Measurements from ENCODE around the gene STXBP1.

The STXBP1 gene

DNA sequence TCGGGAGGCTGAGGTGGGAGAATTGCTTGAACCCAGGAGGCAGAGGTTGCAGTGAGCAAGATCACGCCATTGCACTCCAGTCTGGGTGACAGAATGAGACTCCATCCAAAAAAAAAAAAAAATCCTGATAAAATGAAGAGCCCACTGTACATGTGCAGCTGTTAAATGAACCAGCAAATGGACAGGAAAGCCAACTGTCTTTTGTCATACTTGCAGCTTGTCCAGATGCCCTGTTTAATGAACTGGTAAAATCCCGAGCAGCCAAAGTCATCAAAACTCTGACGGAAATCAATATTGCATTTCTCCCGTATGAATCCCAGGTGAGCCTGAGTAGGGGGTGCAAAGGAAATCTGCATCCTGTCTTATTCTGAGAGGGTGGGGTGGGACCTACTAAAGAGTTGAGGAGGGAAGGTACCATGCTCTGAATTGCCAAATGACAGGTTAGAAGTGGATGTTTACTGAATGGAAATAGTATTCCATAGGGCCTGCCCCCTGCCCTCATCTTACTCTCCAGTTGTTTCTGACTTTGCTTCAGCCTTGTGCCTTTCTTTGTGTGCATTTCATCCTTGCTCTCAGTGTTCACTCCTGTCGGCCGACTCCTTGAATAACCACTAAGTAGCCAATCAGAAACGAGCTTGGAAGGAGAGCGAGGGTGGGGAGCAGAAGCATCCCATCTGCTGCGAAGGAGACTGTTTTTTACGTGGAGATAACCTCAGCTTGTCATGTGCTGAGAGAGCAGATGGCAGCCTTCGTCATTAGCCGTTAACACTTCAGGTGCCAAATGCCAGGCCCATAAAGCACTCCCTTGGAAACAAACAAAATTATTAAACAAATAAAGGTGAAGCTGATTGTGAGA, 49.0 kb downstream of the STXBP1 start:
- no peak for DNase-seq

DNA sequence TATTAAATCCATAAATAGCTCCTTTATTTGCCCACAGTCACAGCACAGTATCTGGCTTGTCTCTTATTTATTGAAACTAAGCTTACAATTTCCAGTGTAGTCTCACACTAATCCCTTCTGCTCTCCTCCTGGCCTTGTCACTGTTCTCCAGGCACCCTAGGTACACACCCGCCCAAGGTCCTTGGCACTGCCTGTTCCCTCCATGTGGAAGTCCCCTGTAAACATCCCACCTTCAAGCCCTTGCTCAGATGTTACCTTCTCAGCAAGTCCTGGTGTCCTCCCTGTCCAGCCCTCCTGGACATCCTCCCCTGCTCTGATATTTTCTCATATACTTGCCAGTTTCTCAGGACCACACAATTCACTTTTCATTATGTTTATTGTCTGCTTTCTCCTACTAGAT, 50.5 kb downstream of the STXBP1 start:
- no peak for DNase-seq

DNA sequence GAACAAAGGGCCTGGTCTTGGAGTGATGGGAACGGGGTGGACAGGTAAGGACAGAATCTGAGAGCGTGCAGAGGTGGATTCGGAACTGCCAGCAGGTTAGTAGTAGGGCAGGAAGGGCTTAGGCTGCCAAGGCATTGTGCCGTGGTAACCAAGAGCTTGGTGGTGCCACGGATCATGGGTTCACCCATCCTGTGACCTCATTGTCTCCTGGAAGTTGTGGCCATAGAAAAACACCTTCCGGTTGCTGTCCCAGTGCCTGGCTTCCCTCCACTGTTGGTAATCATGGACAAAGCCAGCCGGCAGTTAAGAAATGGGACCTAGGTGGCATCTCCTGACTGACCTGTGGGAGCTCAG, 52.2 kb downstream of the STXBP1 start:
- no peak for DNase-seq

DNA sequence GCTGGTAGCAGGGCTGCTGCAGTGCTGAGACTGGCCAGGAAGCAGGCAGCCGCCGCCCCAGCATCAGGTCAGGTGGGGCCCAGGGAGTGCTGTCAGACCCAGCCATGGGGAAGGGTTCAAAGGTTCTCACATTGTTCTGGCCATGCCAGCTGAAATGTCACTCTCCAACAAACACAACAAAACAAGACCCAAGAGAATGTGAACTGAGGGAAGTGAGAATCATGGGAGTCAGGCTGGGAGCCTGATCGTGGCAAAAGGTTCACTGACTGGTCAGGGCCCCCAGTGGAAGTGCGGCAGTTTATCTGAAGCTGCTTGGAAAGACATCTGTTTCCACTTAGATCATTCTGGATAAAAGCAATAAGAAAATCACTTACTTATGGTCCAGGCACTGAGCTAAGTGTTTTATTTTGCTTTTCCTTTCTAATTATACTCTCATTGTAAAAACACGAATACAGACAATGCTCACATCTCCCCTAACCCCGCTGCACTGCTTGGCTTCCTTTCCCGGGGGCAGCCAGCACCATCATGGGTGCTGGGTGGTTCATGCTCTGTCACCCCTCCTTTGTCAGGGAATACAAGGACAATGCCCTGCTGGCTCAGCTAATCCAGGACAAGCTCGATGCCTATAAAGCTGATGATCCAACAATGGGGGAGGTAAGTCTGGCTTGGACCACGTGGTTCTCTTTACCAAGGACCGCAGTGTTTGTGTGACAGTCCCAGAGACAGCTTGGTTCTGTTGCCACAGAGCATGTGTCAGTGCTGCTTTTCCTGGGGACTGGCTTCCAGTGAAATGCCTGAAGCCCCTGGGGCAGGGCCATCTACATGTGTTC, 52.8 kb downstream of the STXBP1 start:
- DNase-seq, result no peak

DNA sequence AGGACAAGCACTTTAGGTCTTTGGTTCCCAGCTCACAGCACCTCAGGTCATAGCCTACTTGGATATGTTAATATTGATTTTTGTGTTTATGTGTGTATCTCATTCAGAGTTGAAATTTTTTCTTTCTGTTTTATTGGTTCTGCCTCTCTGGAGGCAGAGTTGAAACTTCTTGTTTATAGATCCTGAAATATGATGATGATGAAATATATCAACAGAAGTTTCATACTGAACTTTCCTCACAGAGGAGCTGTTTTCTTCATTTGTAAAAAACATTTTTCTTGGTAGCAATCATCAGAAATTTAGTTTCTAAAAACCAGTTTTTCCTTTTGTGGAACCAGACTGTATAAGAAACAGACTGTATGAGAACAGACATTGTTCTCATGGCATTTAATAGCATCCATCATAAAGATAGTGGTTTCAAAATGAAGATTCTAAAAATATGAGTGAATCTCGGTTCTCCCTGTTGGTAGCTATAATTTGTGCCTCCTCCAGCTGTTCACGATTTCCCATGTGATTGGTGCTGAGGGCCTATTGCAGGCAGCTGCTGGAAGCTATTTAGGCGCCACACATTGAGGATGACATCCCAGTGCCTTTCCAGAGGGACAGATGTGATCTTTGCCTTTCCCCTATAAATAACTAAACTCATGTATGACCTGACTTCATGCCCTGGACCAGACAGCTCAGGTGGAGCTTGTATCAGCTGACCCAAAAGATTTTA, 55.2 kb downstream of the STXBP1 start:
- DNase-seq, result no peak

DNA sequence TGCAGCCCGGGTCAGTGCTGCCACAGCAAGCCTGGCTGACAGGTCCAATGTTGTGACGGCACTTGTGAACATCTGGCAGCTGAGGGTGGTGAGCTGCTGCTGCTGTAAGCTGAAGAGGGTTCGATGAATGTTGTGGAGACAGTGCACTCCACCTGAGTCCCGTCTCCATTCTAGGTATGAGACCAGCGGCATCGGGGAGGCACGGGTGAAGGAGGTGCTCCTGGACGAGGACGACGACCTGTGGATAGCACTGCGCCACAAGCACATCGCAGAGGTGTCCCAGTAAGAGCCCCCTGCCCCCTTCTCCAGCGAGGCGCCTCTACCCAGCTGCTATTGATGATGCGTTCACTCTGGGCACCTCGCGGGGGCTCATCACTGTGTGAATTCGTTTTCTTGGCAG, 55.8 kb downstream of the STXBP1 start:
- DNase-seq, result no peak

DNA sequence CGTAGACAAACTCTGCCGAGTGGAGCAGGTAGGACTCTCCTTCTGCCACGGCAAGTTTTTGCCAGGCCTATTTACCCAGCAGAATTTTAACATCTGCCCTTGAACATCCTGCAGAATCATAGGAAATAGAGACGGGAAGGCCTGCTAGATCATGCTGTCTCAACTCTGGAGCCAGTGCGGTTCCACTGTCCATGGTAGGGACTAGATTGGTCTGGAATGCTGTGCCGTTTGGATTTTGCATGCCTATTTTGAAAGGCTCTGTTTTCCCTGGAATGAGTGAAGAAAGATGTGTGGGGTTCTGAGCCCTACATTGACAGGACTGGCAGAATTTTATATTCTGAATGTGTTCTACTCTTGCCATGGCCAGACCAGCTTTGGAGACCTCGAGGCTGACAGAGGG, 61.2 kb downstream of the STXBP1 start:
- no peak for DNase-seq

DNA sequence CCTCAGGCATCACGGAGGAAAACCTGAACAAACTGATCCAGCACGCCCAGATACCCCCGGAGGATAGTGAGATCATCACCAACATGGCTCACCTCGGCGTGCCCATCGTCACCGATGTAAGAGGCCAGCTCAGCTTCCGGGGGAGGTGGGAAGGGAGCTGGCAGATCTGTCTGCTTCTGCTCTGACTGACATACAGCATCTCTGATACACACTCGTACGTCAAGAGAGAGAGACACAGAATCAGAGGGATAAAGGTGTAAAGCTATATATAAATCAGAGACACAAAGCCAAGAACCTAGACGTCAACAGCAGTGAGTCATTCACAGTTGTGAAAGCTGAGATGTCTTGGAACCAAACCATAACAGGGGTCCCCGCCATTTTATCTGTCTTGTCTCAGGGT, 64.6 kb downstream of the STXBP1 start:
- no peak for DNase-seq

DNA sequence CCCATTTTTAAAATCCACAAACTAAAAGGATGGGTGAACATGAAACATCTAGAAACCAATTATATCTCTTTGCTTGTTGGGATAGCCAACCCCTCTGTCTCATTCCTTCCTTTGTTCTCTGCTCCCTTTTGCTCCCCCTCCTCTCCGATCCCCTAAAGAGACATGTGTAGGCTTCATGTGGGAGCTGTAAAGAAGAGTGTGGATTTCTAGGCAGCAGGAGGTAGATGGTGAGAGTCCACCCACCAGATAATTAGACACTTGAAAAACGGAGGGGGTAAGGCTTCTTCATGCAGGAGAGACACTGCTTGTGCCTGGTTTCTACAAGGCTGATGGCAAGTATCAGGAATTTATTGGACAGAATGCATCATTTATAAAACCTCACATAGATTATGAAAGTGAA, 67.4 kb downstream of the STXBP1 start:
- DNase-seq, result no peak

DNA sequence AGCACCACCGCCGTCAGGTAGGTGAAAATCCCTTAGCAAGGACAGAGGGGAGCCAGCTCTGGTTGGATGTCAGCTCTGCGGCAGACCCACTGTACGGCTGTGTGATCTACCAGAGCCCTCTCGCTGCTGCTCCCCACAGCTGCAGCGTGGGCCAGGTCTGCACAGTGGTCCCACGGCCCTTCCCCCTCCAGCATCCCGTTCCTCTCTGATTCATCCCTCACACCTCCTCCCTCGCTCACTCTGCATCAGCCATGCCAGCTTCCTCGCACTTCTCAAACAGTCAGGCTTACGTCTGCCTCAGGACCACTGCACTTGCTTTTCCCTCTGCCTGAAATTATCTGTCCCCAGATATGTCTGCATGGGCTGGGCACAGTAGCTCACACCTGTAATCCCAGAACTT, 68.1 kb downstream of the STXBP1 start:
- DNase-seq, result no peak

DNA sequence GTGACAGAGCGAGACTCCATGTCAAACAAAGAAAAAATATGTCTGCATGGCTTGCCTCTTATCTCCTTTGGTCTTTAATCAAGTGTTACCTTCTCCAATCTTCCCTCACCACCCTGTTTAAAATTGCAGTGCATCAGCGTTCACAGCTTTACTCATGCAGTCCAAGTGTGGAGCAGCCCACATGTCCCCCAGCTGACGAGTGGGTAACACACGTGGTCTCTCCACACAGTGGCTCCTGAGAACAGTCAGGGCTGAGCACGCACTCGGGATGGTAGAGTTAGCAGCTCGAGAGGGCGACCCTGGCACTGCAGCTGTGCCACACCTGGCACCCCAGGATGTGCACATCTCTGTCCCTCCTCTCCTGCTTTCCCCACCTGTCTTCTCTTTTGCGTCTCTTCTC, 68.8 kb downstream of the STXBP1 start:
- no peak for DNase-seq

DNA sequence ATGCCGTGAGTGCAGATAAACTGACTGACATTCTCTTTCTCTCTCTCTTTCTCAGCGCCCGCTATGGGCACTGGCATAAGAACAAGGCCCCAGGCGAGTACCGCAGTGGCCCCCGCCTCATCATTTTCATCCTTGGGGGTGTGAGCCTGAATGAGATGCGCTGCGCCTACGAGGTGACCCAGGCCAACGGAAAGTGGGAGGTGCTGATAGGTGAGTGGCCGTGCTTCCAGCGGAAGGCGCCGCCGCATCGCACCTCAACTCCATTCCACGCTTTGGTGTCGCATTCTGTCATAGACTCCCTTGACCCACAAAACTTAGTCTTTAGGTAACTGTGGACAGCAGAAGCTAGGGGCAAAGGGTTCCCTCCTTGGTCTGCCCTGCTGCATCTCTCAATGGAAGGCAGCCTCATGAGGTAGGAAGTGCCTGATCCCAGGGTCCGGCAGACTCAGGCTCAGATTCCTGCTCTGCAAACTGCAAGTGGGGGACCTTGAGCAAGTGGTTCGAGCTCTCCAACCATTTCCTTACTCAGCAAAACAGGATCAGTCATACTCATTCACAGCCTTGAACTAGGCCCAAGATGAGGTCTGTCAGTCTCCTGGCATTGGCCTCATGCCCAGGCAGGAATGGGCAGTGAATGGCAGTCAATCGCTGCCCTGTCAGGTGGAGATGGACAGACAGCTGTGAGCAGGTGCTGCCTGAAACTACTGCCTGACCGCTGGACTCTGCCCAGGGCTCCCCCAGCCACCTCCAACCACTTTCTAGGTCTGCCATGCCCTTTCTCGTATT, 70.5 kb downstream of the STXBP1 start:
- no peak for DNase-seq

DNA sequence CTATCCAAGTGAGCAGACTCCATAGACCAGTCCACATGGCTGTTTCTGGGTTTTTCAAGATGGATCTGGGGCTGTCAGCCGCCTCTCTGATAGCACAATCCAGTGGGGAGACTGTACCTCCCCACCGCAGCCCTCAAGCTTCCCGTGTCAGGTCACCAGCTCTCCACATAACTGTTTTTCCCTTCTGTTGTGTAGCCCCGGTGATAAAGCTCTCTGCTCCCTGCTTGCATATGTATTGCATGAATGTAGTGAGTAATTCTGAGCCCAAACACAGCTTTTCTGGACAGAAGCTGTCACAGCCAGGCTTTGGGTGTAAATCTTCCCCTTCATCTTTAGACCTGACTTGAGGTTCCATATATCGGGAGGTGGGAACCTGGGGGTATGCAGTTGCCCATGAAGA, 71.6 kb downstream of the STXBP1 start:
- no peak for DNase-seq

DNA sequence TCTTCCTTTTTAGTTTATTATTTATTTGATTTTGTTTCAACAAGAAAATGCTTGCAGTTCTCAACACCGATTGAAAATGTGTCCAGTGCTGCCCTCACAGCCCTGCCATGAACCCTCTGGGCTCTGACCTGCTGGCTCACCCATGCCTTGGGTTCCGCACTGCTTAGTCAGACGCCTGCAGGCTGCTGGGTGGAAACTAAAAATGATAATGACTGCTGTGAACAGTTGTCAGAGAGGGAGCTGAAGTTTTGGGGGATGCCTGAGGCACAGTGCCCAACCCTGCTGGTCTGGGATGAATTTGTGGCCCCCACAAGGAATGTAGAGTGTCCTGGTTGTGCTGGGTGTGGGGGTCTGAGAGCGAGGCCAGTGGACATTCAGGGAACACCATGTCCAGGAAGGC, 72.5 kb downstream of the STXBP1 start:
- DNase-seq, result no peak

DNA sequence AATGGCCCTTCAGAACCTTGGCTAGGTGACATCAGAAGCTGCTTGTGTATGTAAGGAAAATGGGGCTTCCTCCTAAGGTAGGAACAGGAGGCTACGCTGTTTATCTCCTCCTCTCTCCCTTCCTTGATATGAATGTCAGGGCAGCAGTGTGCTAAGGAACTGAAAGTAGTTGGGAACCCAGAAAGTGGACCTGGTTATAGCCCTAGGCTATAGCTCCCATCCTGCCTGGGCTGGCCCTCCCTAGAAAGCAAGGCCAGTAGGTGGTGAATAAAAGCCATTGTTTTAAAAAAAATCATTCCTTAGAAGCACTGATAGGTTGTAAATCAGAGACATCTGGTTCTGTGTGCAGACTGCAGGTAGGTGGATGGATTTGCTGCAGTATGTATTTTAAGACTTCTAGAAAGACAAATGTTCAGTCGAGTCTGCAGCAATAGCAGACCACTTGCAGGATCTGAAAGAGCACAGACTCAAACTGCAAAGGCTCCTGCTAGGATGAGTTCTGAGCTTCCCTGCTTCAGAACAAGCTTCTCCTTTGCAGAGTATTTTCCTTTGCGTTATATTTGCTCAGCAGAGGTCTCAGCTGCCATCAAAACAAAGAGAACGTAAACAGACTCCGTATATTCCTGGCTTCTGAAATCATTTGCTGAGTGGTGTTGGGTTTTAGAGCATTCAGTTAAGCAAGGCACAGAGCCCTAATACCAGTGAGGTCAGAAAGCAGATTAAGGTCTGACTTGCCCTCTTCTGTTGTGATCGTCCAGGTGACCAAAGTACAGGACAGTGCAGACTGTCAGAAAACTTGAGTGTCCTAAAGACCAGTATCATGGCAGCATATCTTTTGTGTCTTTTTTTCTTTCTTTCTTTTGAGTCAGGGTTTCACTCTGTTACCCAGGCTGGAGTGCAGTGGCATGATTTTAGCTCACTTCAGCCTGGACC, 74.7 kb downstream of the STXBP1 start:
- DNase-seq, result no peak

DNA sequence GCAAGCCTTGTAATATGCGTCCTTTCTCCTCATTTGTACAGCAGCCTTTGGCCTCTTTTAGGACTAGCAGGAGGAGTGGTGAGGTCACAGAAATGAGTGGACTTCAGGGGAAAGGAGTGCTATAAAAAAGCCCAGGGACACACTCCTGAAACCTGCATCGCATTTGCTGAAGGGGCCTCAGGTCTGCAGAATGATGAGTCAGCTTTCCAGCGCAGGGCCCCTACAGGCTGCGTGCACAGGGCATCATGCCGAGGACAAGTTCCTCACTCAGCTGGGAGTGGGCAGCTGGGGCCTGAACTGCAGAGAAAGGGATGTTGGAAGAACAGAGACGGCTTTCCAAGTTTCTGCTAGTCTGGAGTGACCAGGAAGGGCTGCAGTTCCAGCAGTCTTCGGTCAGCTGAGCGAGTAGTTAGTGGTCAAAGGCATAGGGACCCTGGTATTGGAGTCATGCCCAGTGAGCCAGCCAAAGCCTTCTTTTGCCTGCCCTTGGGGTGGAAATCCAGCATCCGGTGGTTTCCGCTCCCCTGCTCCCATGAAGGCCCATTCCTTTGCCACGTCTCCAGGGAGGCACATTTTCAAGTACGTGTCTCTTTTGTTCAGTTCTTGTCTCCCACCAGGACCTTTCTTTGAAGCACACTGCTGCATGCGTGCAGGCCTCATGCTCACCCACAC, 77.4 kb downstream of the STXBP1 start:
- DNase-seq, result no peak

DNA sequence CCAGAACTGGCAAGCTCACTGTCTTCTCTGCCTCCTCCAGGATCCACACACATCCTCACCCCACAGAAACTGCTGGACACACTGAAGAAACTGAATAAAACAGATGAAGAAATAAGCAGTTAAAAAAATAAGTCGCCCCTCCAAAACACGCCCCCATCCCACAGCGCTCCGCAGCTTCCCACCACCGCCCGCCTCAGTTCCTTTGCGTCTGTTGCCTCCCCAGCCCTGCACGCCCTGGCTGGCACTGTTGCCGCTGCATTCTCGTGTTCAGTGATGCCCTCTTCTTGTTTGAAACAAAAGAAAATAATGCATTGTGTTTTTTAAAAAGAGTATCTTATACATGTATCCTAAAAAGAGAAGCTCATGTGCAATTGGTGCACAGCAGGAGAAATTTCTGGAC, 78.7 kb downstream of the STXBP1 start:
- no peak for DNase-seq

DNA sequence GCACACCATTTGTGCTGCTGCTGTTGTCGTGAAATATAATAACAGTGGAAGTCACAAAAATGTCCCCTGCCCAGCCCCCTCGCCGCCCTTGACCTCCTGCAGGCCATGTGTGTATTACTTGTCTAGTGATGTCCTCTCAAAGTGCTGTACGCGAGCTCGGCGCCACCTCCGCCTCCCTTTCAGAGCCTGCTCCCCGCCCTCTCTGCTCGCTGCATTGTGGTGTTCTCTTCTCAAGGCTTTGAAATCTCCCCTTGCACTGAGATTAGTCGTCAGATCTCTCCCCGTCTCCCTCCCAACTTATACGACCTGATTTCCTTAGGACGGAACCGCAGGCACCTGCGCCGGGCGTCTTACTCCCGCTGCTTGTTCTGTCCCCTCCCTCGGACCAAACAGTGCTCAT, 80.0 kb downstream of the STXBP1 start:
- DNase-seq, result no peak

DNA sequence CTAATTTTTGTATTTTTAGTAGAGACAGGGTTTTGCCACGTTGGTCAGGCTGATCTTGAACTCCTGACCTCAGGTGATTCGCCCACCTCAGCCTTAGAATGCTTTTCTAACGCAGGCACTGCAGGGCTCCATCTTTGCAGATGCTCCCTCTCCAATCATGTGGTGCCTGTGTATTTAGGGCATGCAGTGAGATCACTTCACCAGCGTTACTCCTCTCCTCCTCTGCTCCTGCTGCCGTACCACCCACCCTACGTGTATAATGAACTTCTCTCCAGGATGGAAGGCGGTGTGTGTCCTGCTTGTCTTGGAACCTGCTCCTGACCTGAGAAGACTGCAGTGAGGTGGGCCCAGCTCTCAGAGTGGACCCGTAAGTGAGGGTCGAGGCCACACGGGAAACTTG, 81.1 kb downstream of the STXBP1 start:
- no peak for DNase-seq

DNA sequence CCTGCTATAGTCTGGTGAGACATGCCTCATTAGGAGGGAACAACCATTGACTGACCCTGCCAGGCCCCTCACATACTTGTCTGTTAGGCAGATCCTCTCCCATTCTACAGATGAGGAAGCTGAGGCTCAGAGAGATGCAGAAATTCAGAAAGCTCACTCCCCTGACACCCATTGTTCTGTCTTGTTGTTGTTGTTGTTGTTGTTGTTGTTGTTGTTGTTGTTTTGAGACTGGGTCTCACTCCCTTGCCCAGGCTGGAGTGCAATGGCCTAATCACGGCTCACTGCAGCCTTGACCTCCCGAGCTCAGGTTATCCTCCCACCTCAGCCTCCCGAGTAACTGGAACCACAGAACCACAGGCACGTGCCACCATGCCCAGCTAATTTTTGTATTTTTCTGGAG, 81.6 kb downstream of the STXBP1 start:
- no peak for DNase-seq
